ENCODE data around the gene AGBL1. TPM values are rescaled to one million over a fixed set of nuclear protein-coding genes. Genes with fewer than 3 reads are reported as not detected.

The AGBL1 gene
- total RNA-seq, 1 donor from 2014 or later: not detected

- TF ChIP-seq CTCF (IDR thresholded peaks at IDR 0.05; ENCODE audit: insufficient read depth, low read depth, low read length) (no peak), EZH2 (IDR thresholded peaks at IDR 0.05; ENCODE audit: insufficient read depth, low read length) (no peak)
Observed at GRCh38 chr15:86661580-86661979, 581.9 kb downstream of the AGBL1 start.

GRCh38 chr15:86663304-86663703 lies 583.6 kb downstream of the AGBL1 start:
- DNase-seq (ENCODE audit: low read depth) (no peak), FAIRE-seq (no peak)
- Histone ChIP-seq H3K9me3 (ENCODE audit: insufficient read depth, low read depth, low read length) (no peaks in the 10 kb centered on the region), H3K27me3 (ENCODE audit: insufficient read depth, low read length) (no peaks in the 10 kb centered on the region), H3K79me2 (ENCODE audit: insufficient read depth, low read length) (no peaks in the 10 kb centered on the region), H3K9ac (ENCODE audit: low read length) (no peak overlapping the region), H3K4me3 (ENCODE audit: insufficient read depth, low read depth, low read length) (no peak overlapping the region), H3K36me3 (ENCODE audit: insufficient read depth, low read length) (no peaks in the 10 kb centered on the region), H3K27ac (ENCODE audit: low read depth, low read length) (no peak overlapping the region), H2AFZ (ENCODE audit: low read depth, low read length) (no peak overlapping the region), H3K4me1 (ENCODE audit: insufficient read depth, low read length) (no peaks in the 10 kb centered on the region), H4K20me1 (ENCODE audit: insufficient read depth, low read length) (no peaks in the 10 kb centered on the region), H3K4me2 (ENCODE audit: low read length) (no peak overlapping the region)
- H3K36me3 Mint-ChIP-seq (ENCODE audit: low read depth, unreplicated experiment): no peaks in the 10 kb centered on the region
- no peak overlapping the region for H3K27ac Mint-ChIP-seq (ENCODE audit: unreplicated experiment)
- TF ChIP-seq CTCF (IDR thresholded peaks at IDR 0.05; ENCODE audit: insufficient read depth, low read depth, low read length) (no peak), EZH2 (IDR thresholded peaks at IDR 0.05; ENCODE audit: insufficient read depth, low read length) (no peak)
- H3K4me3 Mint-ChIP-seq (ENCODE audit: unreplicated experiment): no peak overlapping the region
- peaks cover 5% of the 10 kb centered on the region for H3K27me3 Mint-ChIP-seq (ENCODE audit: low read depth, unreplicated experiment)
- H3K9me3 Mint-ChIP-seq (ENCODE audit: unreplicated experiment): no peaks in the 10 kb centered on the region
- H3K4me1 Mint-ChIP-seq (ENCODE audit: low read depth, unreplicated experiment): no peaks in the 10 kb centered on the region

More at GRCh38 chr15:86661580-86661979, 581.9 kb downstream of the AGBL1 start:
- H3K4me3 ChIP-seq (ENCODE audit: insufficient read depth, low read depth, low read length): no peak overlapping the region
- no peaks in the 10 kb centered on the region for H3K4me1 ChIP-seq (ENCODE audit: insufficient read depth, low read length)
- no peak overlapping the region for H3K27ac Mint-ChIP-seq (ENCODE audit: unreplicated experiment)
- H3K4me3 Mint-ChIP-seq (ENCODE audit: unreplicated experiment): no peak overlapping the region
- no peaks in the 10 kb centered on the region for H3K9me3 Mint-ChIP-seq (ENCODE audit: unreplicated experiment)
- no peaks in the 10 kb centered on the region for H3K4me1 Mint-ChIP-seq (ENCODE audit: low read depth, unreplicated experiment)
- peaks cover 5% of the 10 kb centered on the region for H3K27me3 Mint-ChIP-seq (ENCODE audit: low read depth, unreplicated experiment)
- no peaks in the 10 kb centered on the region for H3K36me3 Mint-ChIP-seq (ENCODE audit: low read depth, unreplicated experiment)
- H3K79me2 ChIP-seq (ENCODE audit: insufficient read depth, low read length): no peaks in the 10 kb centered on the region
- no peaks in the 10 kb centered on the region for H4K20me1 ChIP-seq (ENCODE audit: insufficient read depth, low read length)
- no peaks in the 10 kb centered on the region for H3K36me3 ChIP-seq (ENCODE audit: insufficient read depth, low read length)
- H3K4me2 ChIP-seq (ENCODE audit: low read length): no peak overlapping the region
- H3K9me3 ChIP-seq (ENCODE audit: insufficient read depth, low read depth, low read length): no peaks in the 10 kb centered on the region
- H3K27me3 ChIP-seq (ENCODE audit: insufficient read depth, low read length): no peaks in the 10 kb centered on the region
- FAIRE-seq (no peak), DNase-seq (ENCODE audit: low read depth) (no peak)
- H2AFZ ChIP-seq (ENCODE audit: low read depth, low read length): no peak overlapping the region
- H3K9ac ChIP-seq (ENCODE audit: low read length): no peak overlapping the region
- H3K27ac ChIP-seq (ENCODE audit: low read depth, low read length): no peak overlapping the region

- Mint-ChIP-seq H3K36me3 (ENCODE audit: low read depth, unreplicated experiment) (no peaks in the 10 kb centered on the region), H3K27me3 (ENCODE audit: low read depth, unreplicated experiment) (peaks cover 5% of the 10 kb centered on the region), H3K4me3 (ENCODE audit: unreplicated experiment) (no peak overlapping the region), H3K4me1 (ENCODE audit: low read depth, unreplicated experiment) (no peaks in the 10 kb centered on the region), H3K27ac (ENCODE audit: unreplicated experiment) (no peak overlapping the region), H3K9me3 (ENCODE audit: unreplicated experiment) (no peaks in the 10 kb centered on the region)
- Histone ChIP-seq H3K4me3 (ENCODE audit: insufficient read depth, low read depth, low read length) (no peak overlapping the region), H2AFZ (ENCODE audit: low read depth, low read length) (no peak overlapping the region), H3K79me2 (ENCODE audit: insufficient read depth, low read length) (no peaks in the 10 kb centered on the region), H3K27ac (ENCODE audit: low read depth, low read length) (no peak overlapping the region), H3K9ac (ENCODE audit: low read length) (no peak overlapping the region), H3K27me3 (ENCODE audit: insufficient read depth, low read length) (no peaks in the 10 kb centered on the region), H3K4me2 (ENCODE audit: low read length) (no peak overlapping the region), H3K36me3 (ENCODE audit: insufficient read depth, low read length) (no peaks in the 10 kb centered on the region), H3K9me3 (ENCODE audit: insufficient read depth, low read depth, low read length) (no peaks in the 10 kb centered on the region), H4K20me1 (ENCODE audit: insufficient read depth, low read length) (no peaks in the 10 kb centered on the region), H3K4me1 (ENCODE audit: insufficient read depth, low read length) (no peaks in the 10 kb centered on the region)
- DNase-seq (ENCODE audit: low read depth) (no peak), FAIRE-seq (no peak)
- no peak for TF ChIP-seq CTCF (IDR thresholded peaks at IDR 0.05; ENCODE audit: insufficient read depth, low read depth, low read length)
- TF ChIP-seq EZH2 (IDR thresholded peaks at IDR 0.05; ENCODE audit: insufficient read depth, low read length): no peak
Observed at GRCh38 chr15:86663979-86664378, 584.3 kb downstream of the AGBL1 start.
